HepG2 (cell line): ENCODE data around the gene HDGFL3. TPM values are rescaled to one million over a fixed set of nuclear protein-coding genes. Genes with fewer than 3 reads are reported as not detected.

Experiments
- ATAC-seq: fragments of 200-7000 bp; cut with Tn5 transposase; 3 replicates; pipeline ENCODE4 v1.9.1; 2020; ENCODE audit warnings: mild to moderate bottlenecking, moderate library complexity
- BruUV-seq: library from RNA; stranded (reverse); fragments of 400-500 nt; replicated peaks from 2 replicates; lab custom pipeline; 2021; lab: Mats Ljungman, UMichigan
- CTCF ChIA-PET: fragments of 300-600 bp; formaldehyde crosslinking; extraction: SDS; loops from one replicate; lab custom pipeline; 2021; ENCODE audit warnings: low total read pairs, inconsistent platforms, low intra/inter-chr PET ratio; lab: Yijun Ruan, JAX
- POLR2A ChIA-PET: fragments of 350-600 bp; sonication (Branson Sonifier 250); formaldehyde crosslinking; loops from one replicate; lab custom pipeline; 2020; ENCODE audit warnings: antibody characterized with exemption, inconsistent platforms; lab: Yijun Ruan, JAX
- DNase-seq: peaks from one replicate; pipeline ENCODE4 v3.0.0-alpha.2; 2015; ENCODE audit warnings: low spot score
- FAIRE-seq: peaks from 3 replicates; lab custom pipeline; 2011; peaks lifted over from hg19 to GRCh38; lab: Jason Lieb, UNC
- H2AFZ ChIP-seq: one replicate; pipeline ENCODE4 v1.6.1; 2011; ENCODE audit warnings: low read length, inconsistent platforms
- H3K27ac ChIP-seq: fragments of 300-600 bp; 3 replicates; pipeline ENCODE4 v1.8.0; 2011; ENCODE audit warnings: mixed run types, mild to moderate bottlenecking, mixed read lengths, low read length, inconsistent platforms; ENCODE audit not compliant: insufficient read depth; ENCODE audit errors: extremely low read length
- H3K27me3 ChIP-seq, 2 experiments: fragments of 200-600 bp in 1 of 2; 2 replicates in 1 of 2; 3 replicates in 1 of 2; pipeline versions ENCODE4 v1.6.0 to v1.8.0; 2011; ENCODE audit warnings: low read length in 2 of 2, mild to moderate bottlenecking in 2 of 2, moderate library complexity in 2 of 2, inconsistent platforms in 1 of 2; ENCODE audit not compliant: insufficient read depth in 2 of 2, control insufficient read depth in 1 of 2
- H3K36me3 ChIP-seq, 2 experiments: fragments of 200-600 bp in 1 of 2; replicated peaks in 1 of 2; 2 replicates in 1 of 2; 3 replicates in 1 of 2; pipeline versions ENCODE4 v1.5.1 to v1.8.0; 2011; ENCODE audit warnings: low read length in 2 of 2, inconsistent platforms in 1 of 2; ENCODE audit not compliant: insufficient read depth in 2 of 2, control insufficient read depth in 1 of 2
- H3K4me1 ChIP-seq: 2 replicates; pipeline ENCODE4 v1.5.1; 2012; ENCODE audit warnings: low read length, inconsistent platforms; ENCODE audit not compliant: insufficient read depth
- H3K4me2 ChIP-seq: 2 replicates; pipeline ENCODE4 v1.6.0; 2011; ENCODE audit warnings: low read depth, low read length, inconsistent platforms
- H3K4me3 ChIP-seq, 3 experiments: fragments of 200-600 bp in 1 of 3; sonication (generic), shearing (Covaris generic) in 1 of 3; replicated peaks in 1 of 3; 2 replicates each; pipeline ENCODE4 v1.5.1; 2011 to 2016; ENCODE audit warnings: low read length in 3 of 3, inconsistent platforms in 2 of 3, low read depth in 2 of 3, mild to moderate bottlenecking in 2 of 3, control low read depth in 1 of 3, mixed read lengths in 1 of 3; ENCODE audit not compliant: insufficient read depth in 1 of 3
- H3K79me2 ChIP-seq: one replicate; pipeline ENCODE4 v1.6.1; 2011; ENCODE audit warnings: low read length, inconsistent platforms; ENCODE audit not compliant: insufficient read depth
- H3K9ac ChIP-seq: 2 replicates; pipeline ENCODE4 v1.6.0; 2011; ENCODE audit warnings: mild to moderate bottlenecking, low read depth, low read length, inconsistent platforms; ENCODE audit not compliant: insufficient read depth
- H3K9me3 ChIP-seq: 2 replicates; pipeline ENCODE4 v1.5.1; 2012; ENCODE audit warnings: mild to moderate bottlenecking, low read length
- H4K20me1 ChIP-seq: 2 replicates; pipeline ENCODE4 v1.6.0; 2011; ENCODE audit warnings: inconsistent platforms, mild to moderate bottlenecking, low read length, moderate library complexity; ENCODE audit not compliant: insufficient read depth
- MXI1 ChIP-seq: IDR thresholded peaks from 3 replicates; pipeline ENCODE4 v1.6.1; 2012; ENCODE audit warnings: low read depth, low read length, inconsistent platforms, borderline replicate concordance
- NCOR1 ChIP-seq: fragments of 200-600 bp; sonication (generic); IDR thresholded peaks from 2 replicates; pipeline ENCODE4 v1.7.0; 2017; ENCODE audit warnings: antibody characterized with exemption, low read length, borderline replicate concordance
- RAD21 ChIP-seq: fragments of 450-650 bp; formaldehyde crosslinking; IDR thresholded peaks from 2 replicates; pipeline ENCODE4 v1.5.0; 2020; ENCODE audit warnings: mild to moderate bottlenecking
- SMC3 ChIP-seq: IDR thresholded peaks from 2 replicates; pipeline ENCODE4 v1.6.1; 2011; ENCODE audit warnings: low read length, improper control_type of control experiment
- STAG1 ChIP-seq: sonication (generic); formaldehyde crosslinking; IDR thresholded peaks from 2 replicates; pipeline ENCODE4 v1.4.0; 2020; ENCODE audit warnings: missing genetic modification reagents
- TOE1 ChIP-seq: sonication (generic); formaldehyde crosslinking; IDR thresholded peaks from 2 replicates; pipeline ENCODE4 v1.4.0; 2020; ENCODE audit warnings: mild to moderate bottlenecking, missing genetic modification reagents
- ZBTB20 ChIP-seq: sonication (generic); formaldehyde crosslinking; IDR thresholded peaks from 2 replicates; pipeline ENCODE4 v1.8.1; 2023; ENCODE audit warnings: missing genetic modification reagents, low read depth, mild to moderate bottlenecking, borderline replicate concordance
- ZNF83 ChIP-seq: sonication (generic); formaldehyde crosslinking; IDR thresholded peaks from 2 replicates; pipeline ENCODE4 v1.4.0; 2020; ENCODE audit warnings: missing genetic modification reagents, mild to moderate bottlenecking, borderline replicate concordance
- ZNF883 ChIP-seq: sonication (generic); formaldehyde crosslinking; IDR thresholded peaks from 2 replicates; pipeline ENCODE4 v1.5.1; 2020; ENCODE audit warnings: mild to moderate bottlenecking, missing genetic modification reagents; ENCODE audit errors: not compliant biosample characterization
- WGBS: methylation state at CpG from one replicate; pipeline ENCODE4 v1.1.6; 2017; ENCODE audit warnings: low lambda C conversion rate; 5-methylcytosine and 5-hydroxymethylcytosine counted together
- in situ Hi-C: cut with HindIII; loops from 2 replicates; pipeline ENCODE4 v1.10.0; 2017; ENCODE audit warnings: low pct_unique_long_range_greater_than_20kb; ENCODE audit not compliant: extremely low pct_ligation_motif_present
- intact Hi-C: fragments of 100-400 bp; cut with micrococcal nuclease; formaldehyde crosslinking; loops from one replicate; pipeline ENCODE4 v1.10.0; 2022; ENCODE audit not compliant: unreplicated experiment
- polyA plus RNA-seq, 8 experiments: library from polyadenylated mRNA; depleted of rRNA in 3 of 8; stranded (reverse) in 7 of 8; unstranded in 1 of 8; fragments of >200 nt; fragmentation: Illumina TruSeq in 4 of 8; extraction: Trizol in 4 of 8; gene quantifications; 2 replicates each; pipeline versions ENCODE4 v1.2.1 to v1.2.3, GENCODE V29; 2011 to 2016; ENCODE audit warnings: low read depth in 4 of 8, missing spikeins in 1 of 8, mixed read lengths in 1 of 8; ENCODE audit not compliant: insufficient read depth in 1 of 8
- total RNA-seq, 5 experiments: library from RNA; depleted of rRNA; stranded (reverse); fragments of >200 nt; fragmentation: Illumina TruSeq; extraction: Trizol; gene quantifications; 2 replicates each; pipeline ENCODE4 v1.2.3, GENCODE V29; 2016; ENCODE audit warnings: low read depth in 1 of 5
- TF ChIP-seq, protein P1 (sequence below): sonication (generic); formaldehyde crosslinking; IDR thresholded peaks from 2 replicates; pipeline ENCODE4 v1.4.0; 2020; ENCODE audit warnings: missing genetic modification reagents
- TF ChIP-seq, protein P2 (sequence below): sonication (generic); formaldehyde crosslinking; IDR thresholded peaks from 2 replicates; pipeline ENCODE4 v1.5.0; 2020; ENCODE audit warnings: mild to moderate bottlenecking, missing genetic modification reagents, moderate library complexity
- TF ChIP-seq, protein P3 (sequence below): sonication (generic); formaldehyde crosslinking; IDR thresholded peaks from 2 replicates; pipeline ENCODE4 v1.8.1; 2023; ENCODE audit warnings: mild to moderate bottlenecking, inconsistent platforms, moderate library complexity, missing genetic modification reagents, borderline replicate concordance

The HDGFL3 gene
- total and polyA plus RNA-seq, 2 of the 13 experiments (the other 11 are each of a cell fraction or from before 2014, with no cell fraction given) = 0.07 to 0.09 TPM

DNA sequence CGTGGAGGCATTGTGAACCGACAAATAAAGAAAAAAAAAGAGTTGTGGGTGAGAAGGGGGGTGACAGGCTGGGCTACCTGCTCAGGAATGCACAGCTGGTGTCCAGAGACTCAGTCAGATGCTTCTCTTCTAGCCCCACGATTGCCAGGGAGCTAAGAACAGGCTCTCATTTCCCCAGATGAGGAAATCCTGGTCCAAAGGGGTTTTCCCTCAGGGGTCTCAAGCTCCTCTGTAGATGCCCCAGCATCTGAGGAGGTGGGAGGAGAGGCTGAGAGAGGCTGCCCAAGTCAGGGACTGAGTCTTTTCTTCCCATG, 41.4 kb upstream of the HDGFL3 start:
- no peak for ATAC-seq
- no peak overlapping the region for H2AFZ ChIP-seq
- no TSS peak for BruUV-seq
- ChIA-PET CTCF (interaction anchor here (1.2 to 1.3 kb wide), 2 partner anchors 188 to 310 kb away, joined by 4 to 9 read pairs; no protein-coding TSS in a partner anchor), POLR2A (no interaction called here)
- no peak overlapping the region for H3K4me3 ChIP-seq
- H3K4me2 ChIP-seq = no peak overlapping the region
- no peaks in the 10 kb centered on the region for H3K4me1 ChIP-seq
- intact Hi-C loops (loop anchor here (2.0 to 5.0 kb wide), 2 partner anchors 132 to 188 kb away; no protein-coding TSS in a partner anchor), in situ Hi-C loops (no loop called here)
- peaks cover 0 to 5% of the 10 kb centered on the region in 2 experiments; a peak in 3 of 5 replicates for H3K27me3 ChIP-seq
- no peaks in the 10 kb centered on the region for H3K79me2 ChIP-seq
- WGBS = 3% methylated on average over 3 of the region's 3 CpGs
- no peak overlapping the region for H3K9ac ChIP-seq
- DNase-seq = no peak
- TF ChIP-seq MXI1 (no peak), ZBTB20 (CRISPR knock-in tag) (no peak)
- TF ChIP-seq, protein P1, sequence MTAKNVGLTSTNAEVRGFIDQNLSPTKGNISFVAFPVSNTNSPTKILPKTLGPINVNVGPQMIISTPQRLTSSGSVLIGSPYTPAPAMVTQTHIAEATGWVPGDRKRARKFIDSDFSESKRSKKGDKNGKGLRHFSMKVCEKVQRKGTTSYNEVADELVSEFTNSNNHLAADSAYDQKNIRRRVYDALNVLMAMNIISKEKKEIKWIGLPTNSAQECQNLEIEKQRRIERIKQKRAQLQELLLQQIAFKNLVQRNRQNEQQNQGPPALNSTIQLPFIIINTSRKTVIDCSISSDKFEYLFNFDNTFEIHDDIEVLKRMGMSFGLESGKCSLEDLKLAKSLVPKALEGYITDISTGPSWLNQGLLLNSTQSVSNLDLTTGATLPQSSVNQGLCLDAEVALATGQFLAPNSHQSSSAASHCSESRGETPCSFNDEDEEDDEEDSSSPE (CRISPR knock-in tag) = no peak
- no peaks in the 10 kb centered on the region for H3K36me3 ChIP-seq
- H4K20me1 ChIP-seq = no peaks in the 10 kb centered on the region
- H3K9me3 ChIP-seq = no peaks in the 10 kb centered on the region
- FAIRE-seq = no peak
- no peak overlapping the region for H3K27ac ChIP-seq

DNA sequence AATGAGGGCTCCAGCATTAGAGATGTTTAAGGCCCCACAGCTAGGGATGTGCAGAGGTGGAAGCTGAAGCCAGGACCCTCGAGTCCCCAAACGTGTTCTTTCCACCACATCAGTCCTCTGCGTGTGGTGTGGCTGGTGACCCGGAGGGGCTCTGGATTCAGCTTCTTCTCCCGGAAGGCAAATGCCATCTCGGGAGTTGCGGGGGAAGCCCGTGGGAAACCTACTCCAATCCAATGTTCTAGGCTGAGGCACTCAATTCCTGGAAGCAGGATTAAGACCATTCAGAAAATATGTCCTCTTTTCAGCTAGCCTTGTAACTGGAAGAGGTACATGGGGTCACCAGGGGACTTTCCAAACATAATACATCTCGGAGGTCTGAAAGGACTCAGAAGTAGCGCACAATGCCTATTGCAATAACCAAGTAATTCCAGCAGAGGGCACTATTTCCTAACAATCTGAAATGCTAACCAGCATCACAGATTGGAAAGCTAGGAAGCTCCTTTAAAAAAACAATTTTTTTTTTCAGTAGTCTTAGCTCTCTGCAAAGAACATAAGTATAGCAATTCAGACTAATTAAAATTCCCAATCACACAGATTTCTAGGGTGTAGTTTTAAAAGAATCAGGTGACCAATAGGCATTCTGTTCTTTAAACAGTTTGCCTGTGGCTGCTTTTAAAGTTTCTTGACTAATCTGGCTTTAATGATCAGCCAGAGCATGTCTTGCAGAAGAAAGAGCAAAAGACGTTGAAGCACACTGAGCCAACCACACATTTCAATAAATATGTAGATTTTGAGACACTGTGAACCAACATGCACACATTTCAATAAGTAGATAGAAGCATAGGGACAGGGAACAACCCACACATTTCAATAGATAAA, 40.8 kb upstream of the HDGFL3 start:
- intact Hi-C loops (loop anchor here (1.0 to 5.0 kb wide), 3 partner anchors 132 to 311 kb away; no protein-coding TSS in a partner anchor), in situ Hi-C loops (no loop called here)
- no peaks in the 10 kb centered on the region for H4K20me1 ChIP-seq
- FAIRE-seq (peak; percentile 76), DNase-seq (peak; percentile 55), ATAC-seq (peak; percentile 69)
- no peak overlapping the region for H2AFZ ChIP-seq
- H3K9me3 ChIP-seq = no peaks in the 10 kb centered on the region
- ChIA-PET CTCF (interaction anchor here (1.1 to 1.3 kb wide), 3 partner anchors 132 to 311 kb away, joined by 4 to 9 read pairs (median 4); no protein-coding TSS in a partner anchor), POLR2A (no interaction called here)
- no peaks in the 10 kb centered on the region for H3K4me1 ChIP-seq
- no peak overlapping the region for H3K27ac ChIP-seq
- no peak overlapping the region for H3K4me3 ChIP-seq
- H3K4me2 ChIP-seq = no peak overlapping the region
- 7% methylated on average over 3 of the region's 11 CpGs for WGBS
- no peaks in the 10 kb centered on the region for H3K79me2 ChIP-seq
- no peak overlapping the region for H3K9ac ChIP-seq
- peaks cover 0 to 5% of the 10 kb centered on the region in 2 experiments; a peak in 2 of 5 replicates for H3K27me3 ChIP-seq
- no peaks in the 10 kb centered on the region for H3K36me3 ChIP-seq
- no TSS peak for BruUV-seq
- TF ChIP-seq TOE1 (CRISPR knock-in tag) (no peak), STAG1 (peak; percentile 78), SMC3 (peak; percentile 58), ZNF83 (CRISPR knock-in tag) (no peak), NCOR1 (no peak), ZNF883 (CRISPR knock-in tag) (no peak), RAD21 (CRISPR knock-in tag) (peak; percentile 55; the same call in 1 of the 2 replicates), ZBTB20 (CRISPR knock-in tag) (no peak)
- TF ChIP-seq, protein P2, sequence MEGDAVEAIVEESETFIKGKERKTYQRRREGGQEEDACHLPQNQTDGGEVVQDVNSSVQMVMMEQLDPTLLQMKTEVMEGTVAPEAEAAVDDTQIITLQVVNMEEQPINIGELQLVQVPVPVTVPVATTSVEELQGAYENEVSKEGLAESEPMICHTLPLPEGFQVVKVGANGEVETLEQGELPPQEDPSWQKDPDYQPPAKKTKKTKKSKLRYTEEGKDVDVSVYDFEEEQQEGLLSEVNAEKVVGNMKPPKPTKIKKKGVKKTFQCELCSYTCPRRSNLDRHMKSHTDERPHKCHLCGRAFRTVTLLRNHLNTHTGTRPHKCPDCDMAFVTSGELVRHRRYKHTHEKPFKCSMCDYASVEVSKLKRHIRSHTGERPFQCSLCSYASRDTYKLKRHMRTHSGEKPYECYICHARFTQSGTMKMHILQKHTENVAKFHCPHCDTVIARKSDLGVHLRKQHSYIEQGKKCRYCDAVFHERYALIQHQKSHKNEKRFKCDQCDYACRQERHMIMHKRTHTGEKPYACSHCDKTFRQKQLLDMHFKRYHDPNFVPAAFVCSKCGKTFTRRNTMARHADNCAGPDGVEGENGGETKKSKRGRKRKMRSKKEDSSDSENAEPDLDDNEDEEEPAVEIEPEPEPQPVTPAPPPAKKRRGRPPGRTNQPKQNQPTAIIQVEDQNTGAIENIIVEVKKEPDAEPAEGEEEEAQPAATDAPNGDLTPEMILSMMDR (CRISPR knock-in tag) = peak; percentile 70
- TF ChIP-seq, protein P3, sequence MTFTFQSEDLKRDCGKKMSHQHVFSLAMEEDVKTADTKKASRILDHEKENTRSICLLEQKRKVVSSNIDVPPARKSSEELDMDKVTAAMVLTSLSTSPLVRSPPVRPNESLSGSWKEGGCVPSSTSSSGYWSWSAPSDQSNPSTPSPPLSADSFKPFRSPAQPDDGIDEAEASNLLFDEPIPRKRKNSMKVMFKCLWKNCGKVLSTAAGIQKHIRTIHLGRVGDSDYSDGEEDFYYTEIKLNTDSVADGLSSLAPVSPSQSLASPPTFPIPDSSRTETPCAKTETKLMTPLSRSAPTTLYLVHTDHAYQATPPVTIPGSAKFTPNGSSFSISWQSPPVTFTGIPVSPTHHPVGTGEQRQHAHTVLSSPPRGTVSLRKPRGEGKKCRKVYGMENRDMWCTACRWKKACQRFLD (CRISPR knock-in tag) = no peak
